Fibroblast of skin of left biceps (primary cell): ENCODE data around the gene EZH1.

Experiments
- DNase-seq, 2 experiments: peaks; one replicate each; pipeline ENCODE4 v3.0.0-alpha.2; 2013; ENCODE audit warnings: low read depth in 2 of 2

Gene EZH1

DNA sequence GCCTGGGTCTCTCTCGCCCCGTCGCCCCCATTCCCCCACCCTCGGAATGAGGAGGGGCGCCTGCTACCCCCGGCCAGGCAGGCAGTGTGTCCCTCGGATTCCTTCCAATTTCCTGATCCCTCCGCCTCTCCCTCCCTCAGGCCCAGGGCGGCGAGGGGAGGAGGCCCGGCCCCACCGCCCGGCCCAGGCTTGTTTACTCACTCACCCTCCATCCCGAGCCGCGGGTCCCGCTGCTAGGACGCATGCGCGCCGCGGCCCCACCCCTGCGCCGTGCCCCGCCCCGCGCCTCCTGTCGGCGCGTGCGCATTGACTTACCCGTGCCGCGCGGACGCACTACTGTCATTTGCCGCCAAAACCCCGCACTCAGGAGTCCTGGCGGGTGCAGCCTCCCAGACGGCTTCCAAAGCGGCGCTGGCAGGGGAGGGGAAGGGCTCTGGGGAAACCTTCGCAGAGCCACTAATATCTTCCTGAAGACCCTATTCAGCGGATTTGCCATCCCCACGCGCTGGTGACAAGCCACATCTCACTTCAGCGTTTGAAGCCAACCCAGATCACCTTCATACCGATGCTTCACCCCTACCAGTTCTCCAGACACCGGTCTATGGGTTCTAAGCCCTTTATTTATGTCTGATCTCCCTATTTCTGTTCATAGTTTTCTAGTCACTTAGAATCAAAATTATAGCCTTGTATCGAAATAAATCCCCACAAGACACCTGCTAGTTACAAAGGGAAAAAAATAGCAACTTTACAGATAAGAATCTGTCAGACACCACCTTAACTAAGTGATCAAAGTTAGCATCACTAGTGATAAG lies at the start of gene EZH1:
TSS of gene EZH1 (minus strand) at position 235 of the 812 bp plus-strand sequence. CDS start 16,099 bp downstream, outside the sequence.
- peak; percentile 75 to 77 for DNase-seq

DNA sequence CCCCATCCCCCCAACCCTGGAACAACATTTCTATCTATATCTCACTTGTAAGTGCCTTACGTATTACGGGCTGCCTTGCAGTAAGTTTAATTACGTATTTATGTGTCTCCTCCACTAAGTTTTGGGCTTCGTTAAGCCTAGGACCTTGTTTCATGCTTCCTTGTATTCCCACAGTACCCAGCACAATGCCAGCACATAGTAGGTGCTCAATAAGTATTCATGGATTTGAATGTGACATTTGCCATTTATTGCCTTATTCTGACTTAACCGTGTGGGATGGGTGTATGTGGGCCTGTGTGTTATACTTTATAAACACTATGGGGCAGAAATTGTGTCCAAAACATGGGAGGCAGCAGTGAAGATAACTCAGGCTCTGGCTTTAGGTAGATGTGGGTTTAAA lies 47.7 kb upstream of the EZH1 start:
- DNase-seq = no peak

DNA sequence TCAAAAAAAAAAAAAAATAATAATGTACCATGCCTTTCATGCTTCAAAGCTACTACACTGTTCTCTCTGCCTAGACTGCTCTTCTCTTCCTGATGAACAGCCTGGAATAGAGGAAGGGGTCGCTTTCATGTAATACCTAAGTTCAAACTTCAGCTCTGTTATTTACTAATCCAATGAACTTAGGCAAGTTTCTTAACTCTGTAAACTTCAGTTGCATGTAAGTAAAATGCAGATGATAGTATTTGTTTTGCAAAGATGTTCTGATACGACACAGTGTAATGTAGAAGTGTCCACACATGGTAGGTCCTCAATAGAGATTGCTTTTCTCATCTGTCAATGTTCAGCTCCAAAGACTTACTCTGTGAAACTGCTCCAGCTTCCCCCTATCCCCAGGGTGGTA lies 47.1 kb upstream of the EZH1 start:
- no peak for DNase-seq

DNA sequence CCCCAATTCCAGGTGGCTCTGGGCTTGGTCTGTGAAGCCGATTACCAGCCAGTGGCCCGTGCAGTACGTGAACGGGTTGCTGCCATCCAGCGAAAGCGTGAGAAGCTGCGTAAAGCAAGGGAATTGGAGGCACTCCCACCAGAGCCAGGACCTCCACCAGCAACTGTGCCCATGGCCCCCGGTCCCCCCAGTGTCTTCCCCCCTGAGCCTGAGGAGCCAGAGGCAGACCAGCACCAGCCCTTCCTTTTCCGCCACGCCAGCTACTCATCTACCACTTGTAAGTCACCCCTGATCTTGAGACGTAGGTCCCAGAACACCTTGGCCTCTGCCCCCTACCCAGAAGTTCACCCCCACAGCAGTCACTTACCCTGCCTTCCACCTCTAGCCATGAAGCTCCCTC lies 42.4 kb upstream of the EZH1 start:
- no peak for DNase-seq

DNA sequence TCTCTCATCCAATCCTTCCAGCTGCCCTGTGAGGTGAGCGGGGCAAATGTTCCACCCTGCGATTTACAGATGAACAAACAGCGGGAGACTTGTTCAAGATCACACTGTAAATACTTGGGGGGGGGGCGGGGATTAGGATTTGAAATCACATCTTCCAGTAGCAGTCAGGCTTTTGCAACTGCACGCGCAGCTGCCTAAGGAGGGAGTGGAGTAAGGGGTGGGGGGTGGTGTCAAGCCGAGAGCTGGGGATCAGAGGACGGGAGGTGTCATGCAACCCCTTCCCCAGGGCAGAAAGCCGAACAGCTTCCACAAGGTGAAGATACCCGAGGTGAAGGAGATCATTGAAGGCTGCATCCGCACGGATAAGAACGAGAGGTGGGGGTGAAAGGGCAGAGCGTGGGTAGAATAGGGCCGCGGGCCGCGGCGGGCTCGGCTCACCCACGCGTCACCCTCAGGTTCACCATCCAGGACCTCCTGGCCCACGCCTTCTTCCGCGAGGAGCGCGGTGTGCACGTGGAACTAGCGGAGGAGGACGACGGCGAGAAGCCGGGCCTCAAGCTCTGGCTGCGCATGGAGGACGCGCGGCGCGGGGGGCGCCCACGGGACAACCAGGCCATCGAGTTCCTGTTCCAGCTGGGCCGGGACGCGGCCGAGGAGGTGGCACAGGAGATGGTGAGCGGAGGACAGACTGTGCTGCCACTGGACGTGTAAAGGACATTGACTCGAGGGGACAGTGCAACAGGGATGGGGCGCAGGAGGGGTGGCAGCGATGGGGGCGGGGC lies 40.2 kb upstream of the EZH1 start:
- DNase-seq = no peak

DNA sequence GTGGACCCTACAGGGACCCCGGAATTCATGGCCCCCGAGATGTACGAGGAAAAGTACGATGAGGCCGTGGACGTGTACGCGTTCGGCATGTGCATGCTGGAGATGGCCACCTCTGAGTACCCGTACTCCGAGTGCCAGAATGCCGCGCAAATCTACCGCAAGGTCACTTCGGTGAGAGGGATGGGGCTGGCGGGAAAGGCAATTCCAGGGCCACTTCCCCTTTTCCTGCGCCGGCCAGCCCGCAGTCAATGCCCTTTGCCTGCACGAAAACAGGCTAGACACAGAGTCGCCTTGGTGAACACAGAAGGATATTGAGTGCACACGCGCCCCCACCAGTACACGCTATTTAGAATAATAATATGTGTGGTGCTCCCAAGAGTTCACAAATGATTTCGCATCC lies 39.6 kb upstream of the EZH1 start:
- DNase-seq = no peak

DNA sequence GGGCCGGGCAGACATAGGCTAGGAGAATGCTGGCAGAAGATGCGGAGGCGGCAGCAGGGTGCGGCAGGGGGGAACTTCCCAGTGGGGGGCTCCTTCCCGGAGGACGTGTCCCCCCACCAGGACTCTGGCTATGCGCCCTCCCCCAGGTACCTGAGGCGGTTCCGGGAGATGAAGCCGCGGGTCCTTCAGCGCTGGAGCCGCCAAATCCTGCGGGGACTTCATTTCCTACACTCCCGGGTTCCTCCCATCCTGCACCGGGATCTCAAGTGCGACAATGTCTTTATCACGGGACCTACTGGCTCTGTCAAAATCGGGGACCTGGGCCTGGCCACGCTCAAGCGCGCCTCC lies 38.9 kb upstream of the EZH1 start:
- DNase-seq = no peak

DNA sequence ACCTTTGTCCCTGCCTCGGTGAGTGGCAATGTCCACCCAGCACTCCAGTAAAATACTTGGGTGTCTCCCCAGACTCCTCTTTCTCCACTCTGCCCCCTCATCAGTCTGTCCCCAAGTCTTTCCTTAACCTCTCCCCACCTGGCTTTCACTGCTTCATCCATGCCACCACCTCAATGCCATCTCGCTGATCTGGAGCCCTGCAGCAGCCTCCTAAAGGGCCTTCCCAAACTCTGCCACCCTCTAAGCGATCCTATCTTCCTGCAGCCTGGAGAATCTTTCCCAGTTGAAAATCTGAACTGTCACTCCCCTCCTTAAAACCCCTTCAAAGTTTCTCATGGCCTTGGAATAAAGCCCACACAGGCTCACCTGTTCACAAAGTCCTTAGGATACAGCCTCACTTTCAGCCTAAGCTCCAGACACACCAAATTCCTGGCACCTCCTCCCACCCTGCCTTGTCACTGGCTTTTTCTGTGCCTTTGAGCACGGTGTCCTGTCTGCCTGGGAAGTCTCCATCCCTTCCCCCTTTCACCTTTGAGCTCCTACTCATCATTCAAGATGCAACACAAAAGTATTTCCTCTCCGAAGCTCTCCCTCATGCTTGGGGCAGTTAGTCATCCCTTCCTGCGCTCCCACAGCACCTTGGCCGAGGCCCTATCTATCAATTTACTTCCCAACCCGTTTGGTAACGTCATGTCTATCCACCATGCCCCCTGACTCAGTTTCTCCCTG lies 38.4 kb upstream of the EZH1 start:
- peak; percentile 40 to 42 for DNase-seq

DNA sequence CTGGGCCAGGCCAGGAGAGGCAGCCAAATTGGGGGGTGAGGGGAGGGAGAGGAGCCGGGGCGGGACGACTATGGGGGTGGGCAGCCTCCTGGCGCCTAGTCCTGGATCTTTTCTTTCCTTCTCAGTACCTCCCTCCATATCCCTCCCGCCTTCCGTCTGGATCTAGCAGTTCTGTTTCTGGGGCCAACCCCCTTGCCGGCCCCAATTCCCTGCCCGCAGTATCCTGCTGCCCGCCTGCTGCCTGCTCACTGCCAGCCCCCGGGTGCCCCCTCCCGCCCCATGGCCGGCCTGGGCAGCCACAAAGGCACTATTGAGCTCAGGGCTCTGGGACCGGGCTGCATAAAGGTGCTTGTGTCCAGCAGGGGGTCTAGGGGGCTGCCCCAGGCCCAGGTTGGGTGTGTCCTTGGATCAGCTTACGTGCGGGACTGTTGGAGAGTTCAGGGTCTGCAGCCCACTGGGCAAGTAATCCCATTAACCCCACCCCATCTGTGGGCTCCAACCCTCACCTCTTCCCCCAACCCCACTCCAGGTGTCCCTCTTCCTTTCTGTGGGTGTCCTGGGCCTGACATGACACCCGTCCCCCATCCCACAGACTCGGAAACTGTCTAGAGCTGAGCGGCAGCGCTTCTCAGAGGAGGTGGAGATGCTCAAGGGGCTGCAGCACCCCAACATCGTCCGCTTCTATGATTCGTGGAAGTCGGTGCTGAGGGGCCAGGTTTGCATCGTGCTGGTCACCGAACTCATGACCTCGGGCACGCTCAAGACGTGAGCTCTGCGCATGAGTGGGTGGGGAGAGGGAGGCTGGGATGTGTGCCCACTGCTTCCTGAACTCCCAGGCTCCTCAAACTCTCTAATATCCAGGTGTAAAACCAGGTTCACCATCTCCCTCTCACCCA lies 37.6 kb upstream of the EZH1 start:
- DNase-seq = no peak

DNA sequence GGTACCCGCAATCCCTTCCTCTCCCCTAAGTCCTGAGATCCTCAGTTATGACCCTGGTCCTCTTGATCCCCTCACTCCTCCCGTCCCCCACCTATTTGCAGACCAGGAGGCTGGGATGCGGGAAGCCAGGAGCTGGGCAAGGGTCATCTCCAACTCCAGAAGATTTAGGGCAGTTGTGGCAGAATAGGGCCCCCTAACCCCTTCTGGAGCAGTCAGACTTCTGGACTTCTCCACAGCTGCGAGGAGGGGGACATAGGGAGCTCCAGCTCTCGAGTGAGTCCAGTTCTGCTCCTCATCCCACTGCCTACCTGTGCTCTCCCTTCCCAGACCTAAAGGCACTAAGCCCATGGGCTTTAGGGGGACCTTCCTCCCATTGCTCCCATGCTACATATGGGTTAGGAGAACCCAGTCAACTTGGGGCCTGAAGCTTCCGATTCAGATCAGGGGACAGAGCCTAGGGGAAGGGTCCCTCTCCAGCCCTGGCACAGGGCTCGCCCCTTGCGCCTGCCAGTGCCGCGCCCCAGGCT lies 36.9 kb upstream of the EZH1 start:
- no peak for DNase-seq

DNA sequence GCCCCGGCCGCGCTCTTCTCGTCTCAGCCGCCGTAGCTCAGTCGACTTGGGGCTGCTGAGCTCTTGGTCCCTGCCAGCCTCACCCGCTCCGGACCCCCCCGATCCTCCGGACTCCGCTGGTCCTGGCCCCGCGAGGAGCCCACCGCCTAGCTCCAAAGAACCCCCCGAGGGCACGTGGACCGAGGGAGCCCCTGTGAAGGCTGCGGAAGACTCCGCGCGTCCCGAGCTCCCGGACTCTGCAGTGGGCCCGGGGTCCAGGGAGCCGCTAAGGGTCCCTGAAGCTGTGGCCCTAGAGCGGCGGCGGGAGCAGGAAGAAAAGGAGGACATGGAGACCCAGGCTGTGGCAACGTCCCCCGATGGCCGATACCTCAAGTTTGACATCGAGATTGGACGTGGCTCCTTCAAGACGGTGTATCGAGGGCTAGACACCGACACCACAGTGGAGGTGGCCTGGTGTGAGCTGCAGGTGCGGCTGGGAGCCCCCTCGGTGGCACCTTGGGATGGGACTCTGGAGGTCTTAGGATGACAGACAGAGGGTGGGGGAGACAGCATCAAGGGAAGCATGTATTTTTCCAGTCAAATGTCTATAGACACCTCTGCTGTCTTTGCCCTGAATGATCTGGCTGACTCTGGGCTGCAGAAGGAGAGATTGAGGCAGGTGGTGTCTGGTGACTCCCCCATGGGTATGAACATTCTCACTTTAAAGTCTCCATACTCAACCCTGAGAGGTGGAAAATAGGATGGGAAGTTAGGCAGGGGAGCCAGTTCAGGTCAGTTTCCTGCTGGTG lies 36.2 kb upstream of the EZH1 start:
- DNase-seq = no peak

DNA sequence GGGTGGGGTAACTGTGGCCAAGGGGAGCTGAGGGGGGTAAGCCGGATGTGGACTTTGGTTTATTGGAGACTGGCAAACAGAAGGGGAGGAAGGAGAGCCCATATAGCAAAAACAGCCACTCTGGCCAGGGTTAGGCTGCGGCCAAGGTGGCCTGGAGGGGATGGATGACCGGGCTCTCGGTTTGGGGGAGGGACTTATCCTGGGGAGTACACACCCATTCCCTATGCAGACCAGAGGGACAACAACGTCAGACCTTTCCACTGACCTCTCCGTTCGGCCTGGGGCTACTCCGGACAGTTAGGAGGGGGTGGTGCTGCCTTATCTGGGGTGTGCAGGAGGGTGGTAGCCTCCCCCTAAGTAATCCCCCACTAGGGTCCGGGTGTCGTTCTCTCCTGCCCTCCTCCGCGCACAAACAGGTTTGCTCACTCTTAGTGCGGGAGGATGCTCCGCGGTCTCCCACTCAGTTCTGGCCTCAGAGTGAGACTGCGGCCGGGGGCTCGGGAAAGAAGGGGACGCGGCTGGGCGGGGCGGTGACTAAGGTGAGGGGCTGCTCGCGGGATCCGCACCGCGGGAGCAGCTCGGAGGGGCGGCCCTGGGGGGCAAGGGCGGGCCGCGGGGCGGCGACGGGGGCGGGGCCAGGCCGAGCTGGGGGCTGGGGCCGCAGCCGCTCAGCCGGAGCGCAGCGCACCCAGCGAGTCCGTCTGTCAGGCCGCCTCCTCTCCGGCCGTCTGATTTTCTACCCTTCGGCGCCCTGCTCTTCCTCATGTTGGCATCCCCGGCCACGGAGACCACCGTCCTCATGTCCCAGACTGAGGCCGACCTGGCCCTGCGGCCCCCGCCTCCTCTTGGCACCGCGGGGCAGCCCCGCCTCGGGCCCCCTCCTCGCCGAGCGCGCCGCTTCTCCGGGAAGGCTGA lies 35.4 kb upstream of the EZH1 start, which contains the start of gene WNK4:
TSS of gene WNK4 (plus strand) at position 675 of the 915 bp plus-strand sequence. CDS start at position 764, 89 bp downstream.
- no peak for DNase-seq

DNA sequence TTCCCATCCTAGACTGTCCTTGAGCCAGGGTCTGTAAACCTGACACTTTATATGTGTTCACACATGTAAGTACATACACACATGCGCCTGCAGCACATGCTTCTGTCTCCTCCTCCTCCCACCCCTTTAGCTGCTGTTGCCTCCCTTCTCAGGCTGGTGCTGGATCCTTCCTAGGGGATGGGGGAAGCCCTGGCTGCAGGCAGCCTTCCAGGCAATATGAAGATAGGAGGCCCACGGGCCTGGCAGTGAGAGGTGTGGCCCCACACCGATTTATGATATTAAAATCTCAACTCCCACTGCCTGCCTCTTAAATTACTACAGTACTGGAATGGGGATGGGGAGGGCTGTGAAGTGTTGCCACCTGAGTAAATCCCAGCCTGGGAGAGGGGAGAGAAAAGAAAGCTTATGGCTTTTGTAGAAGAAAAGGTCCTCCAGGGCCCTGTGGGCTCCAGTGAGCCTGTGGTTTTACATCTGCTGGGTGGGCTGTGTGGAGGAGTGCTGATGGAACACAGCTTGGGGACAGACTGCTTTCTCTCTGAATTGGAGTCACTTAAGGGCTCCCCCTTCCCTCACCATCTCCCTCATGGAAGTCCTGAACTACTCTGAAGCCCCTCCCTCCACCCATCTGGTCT lies 34.6 kb upstream of the EZH1 start:
- DNase-seq = no peak

DNA sequence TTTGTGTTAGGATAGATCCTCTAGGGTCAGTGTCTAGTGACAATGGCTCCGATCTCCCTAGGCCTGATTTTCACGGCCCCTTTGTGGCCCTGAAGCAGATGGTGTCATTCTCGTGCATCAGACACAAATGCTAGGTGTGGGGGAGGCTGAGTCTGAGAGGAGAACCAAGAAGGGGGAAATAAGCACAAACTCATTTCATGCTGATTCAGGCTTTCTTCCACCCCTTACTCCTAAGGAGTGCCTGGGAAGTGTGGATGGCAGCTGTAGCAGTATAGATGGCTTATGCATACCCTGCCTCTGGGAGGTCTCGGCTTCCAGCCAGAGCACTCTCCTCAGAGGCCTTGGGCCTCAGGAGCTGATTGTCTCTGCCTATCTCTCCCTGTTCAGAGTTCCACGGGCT lies 33.7 kb upstream of the EZH1 start:
- no peak for DNase-seq

DNA sequence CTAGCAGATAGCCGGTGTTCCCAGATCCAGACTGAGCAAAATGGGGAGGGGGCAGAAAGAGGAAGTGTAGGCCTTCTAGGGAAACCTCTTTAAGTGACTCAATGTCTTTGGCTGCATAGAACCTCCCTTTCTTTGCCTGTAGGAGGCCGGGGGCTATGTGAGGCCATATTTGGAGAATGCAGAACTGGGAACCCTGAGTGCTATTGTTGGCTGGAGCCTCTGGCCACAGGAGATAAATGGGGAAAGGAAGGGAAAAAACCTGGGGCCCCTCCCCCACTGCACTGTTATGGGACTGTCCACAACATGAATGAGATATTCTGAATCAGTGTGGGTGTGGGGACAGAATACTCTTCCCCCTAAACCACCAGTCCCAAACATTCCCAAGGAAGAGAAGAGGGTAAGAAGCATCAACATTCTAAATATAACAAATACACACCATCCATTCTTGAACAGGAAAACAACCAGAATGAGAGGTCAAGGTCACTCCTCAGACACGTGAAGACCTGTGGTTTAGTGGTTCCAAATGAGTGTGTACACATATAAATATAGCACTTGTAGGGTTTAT lies 30.8 kb upstream of the EZH1 start:
- no peak for DNase-seq

DNA sequence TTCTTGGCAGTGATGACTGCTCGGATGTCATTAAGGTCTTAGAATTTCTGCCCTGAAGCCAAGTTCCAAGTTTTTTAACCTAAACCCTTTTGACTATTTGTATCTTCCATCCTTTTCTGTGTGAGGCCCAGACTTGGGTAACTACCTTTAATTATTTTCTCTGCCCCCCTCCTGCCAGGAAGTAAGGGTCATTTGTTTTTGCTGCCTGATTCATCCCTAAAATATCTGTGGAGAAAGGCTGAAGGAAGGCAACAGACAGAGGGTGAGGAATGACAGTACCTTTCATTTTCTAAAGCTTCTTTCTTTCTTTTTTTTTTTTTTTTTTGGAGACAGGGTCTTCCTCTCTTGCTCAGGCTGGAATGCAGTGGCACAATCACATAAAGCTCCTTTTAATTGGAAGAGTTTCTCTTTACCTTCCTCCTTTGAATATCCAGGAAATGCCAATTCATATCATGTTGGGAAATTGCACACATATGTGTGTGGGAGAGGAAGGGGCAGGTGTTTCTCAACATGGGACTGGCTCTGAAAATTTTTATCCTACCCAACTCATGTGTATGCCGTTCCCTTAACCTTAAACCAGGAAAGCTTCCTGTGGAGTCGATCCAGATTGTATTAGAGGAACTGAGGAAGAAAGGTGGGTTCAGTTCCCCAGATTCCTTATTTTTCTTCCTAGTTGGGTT lies 29.4 kb upstream of the EZH1 start:
- no peak for DNase-seq

DNA sequence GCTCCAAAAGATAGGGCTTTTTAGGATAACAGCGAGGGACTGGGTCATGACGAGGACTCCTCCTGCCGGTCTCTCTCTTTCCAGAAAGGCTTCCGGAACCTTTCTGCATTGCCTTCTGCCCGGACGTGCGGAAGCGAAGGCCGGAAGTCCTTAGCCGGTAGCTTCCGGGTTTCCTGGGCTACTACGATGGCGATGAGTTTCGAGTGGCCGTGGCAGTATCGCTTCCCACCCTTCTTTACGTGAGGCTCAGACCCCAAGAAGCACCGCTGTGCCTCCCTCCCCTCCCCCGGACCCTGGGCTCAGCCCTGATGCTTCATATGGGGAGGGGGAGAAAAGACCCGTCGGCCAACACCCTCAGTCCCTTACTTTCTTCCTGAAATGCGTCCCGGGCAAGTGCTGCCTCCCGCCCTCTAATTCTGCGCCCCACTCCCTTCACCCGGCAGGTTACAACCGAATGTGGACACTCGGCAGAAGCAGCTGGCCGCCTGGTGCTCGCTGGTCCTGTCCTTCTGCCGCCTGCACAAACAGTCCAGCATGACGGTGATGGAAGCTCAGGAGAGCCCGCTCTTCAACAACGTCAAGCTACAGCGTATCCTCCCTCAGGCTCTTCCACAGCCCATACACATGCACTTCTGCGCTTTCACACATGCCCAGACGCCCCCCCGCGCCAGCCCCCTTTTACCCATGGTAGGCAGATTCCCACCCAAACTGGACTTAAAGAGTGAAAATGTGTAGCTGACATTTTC lies 28.6 kb upstream of the EZH1 start, which contains the start of gene VPS25:
TSS of gene VPS25 (plus strand) at position 160 of the 746 bp plus-strand sequence. CDS start at position 187, 27 bp downstream.
- DNase-seq = peak; percentile 62 to 64
